ENCODE measurements around the gene PTTG1IP.
A peak's percentile ranks its signal among the peaks of the same experiment; 100 is the strongest.

Gene PTTG1IP

GRCh38 chr21:44862869-44863685 lies 10.4 kb downstream of the PTTG1IP start:
- no peak for DNase-seq (ENCODE audit: low spot score)

GRCh38 chr21:44858791-44859190 lies 14.7 kb downstream of the PTTG1IP start:
- DNase-seq (ENCODE audit: low spot score) = no peak

GRCh38 chr21:44858291-44858690 lies 15.2 kb downstream of the PTTG1IP start:
- DNase-seq (ENCODE audit: low spot score) = no peak

- DNase-seq (ENCODE audit: low spot score) = no peak
Measured at GRCh38 chr21:44857127-44857892, 16.2 kb downstream of the PTTG1IP start.

- no peak for DNase-seq (ENCODE audit: low spot score)
Measured at GRCh38 chr21:44856131-44856530, 17.4 kb downstream of the PTTG1IP start.

GRCh38 chr21:44855572-44855971 lies 17.9 kb downstream of the PTTG1IP start:
- peak; percentile 33 for DNase-seq (ENCODE audit: low spot score)

GRCh38 chr21:44854664-44855446 lies 18.6 kb downstream of the PTTG1IP start:
- peak; percentile 96 for DNase-seq (ENCODE audit: low spot score)

- peak; percentile 76 for DNase-seq (ENCODE audit: low spot score)
Measured at GRCh38 chr21:44854391-44854663, 19.2 kb downstream of the PTTG1IP start.

- peak; percentile 74 for DNase-seq (ENCODE audit: low spot score)
Measured at GRCh38 chr21:44853601-44854390, 19.7 kb downstream of the PTTG1IP start.

GRCh38 chr21:44850905-44851657 lies 22.4 kb downstream of the PTTG1IP start:
- DNase-seq (ENCODE audit: low spot score) = no peak

- DNase-seq (ENCODE audit: low spot score) = no peak
Measured at GRCh38 chr21:44850208-44850800, 23.2 kb downstream of the PTTG1IP start.

GRCh38 chr21:44849616-44850130 lies 23.8 kb downstream of the PTTG1IP start:
- no peak for DNase-seq (ENCODE audit: low spot score)

- DNase-seq (ENCODE audit: low spot score) = no peak
Measured at GRCh38 chr21:44848821-44849521, 24.5 kb downstream of the PTTG1IP start.

GRCh38 chr21:44847261-44848056 lies 26.0 kb downstream of the PTTG1IP start:
- no peak for DNase-seq (ENCODE audit: low spot score)

- DNase-seq (ENCODE audit: low spot score) = no peak
Measured at GRCh38 chr21:44846485-44847260, 26.8 kb downstream of the PTTG1IP start.

GRCh38 chr21:44846224-44846484 lies 27.3 kb downstream of the PTTG1IP start:
- DNase-seq (ENCODE audit: low spot score) = no peak

- DNase-seq (ENCODE audit: low spot score) = peak; percentile 68
Measured at GRCh38 chr21:44845418-44846223, 27.9 kb downstream of the PTTG1IP start.

- no peak for DNase-seq (ENCODE audit: low spot score)
Measured at GRCh38 chr21:44844256-44844655, 29.2 kb downstream of the PTTG1IP start.
